ENCODE results near the gene RBP3. TPM values are rescaled to one million over a fixed set of nuclear protein-coding genes. Genes with fewer than 3 reads are reported as not detected.

The RBP3 gene
- total and polyA plus RNA-seq, 12 donors, result 0.11 TPM; not detected in 11

DNA sequence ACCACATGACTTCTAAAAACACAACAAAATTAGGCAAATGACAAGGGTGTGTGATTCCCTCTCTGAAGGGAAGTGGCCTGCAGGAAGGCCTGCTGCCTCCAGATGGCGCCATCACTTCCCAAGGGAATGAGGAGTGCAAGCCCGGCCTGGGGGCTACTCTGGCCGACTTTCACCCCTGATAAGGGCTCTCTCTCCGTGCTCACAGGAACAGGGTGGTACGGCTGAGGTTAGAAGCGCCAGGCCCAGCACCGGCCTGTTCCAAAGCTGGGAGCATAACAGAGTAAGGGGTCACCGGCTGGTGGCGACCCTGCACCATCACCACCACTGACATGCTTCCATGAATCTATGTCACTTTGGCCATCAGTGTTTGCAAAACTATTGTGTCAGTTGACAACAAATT, 13.1 kb downstream of the RBP3 start:
- Histone ChIP-seq H3K9me3 (replicated peaks in 1 of 3) (no peaks in the 10 kb centered on the region), H3K27ac (no peak overlapping the region), H3K27me3 (no peaks in the 10 kb centered on the region), H3K4me1 (replicated peaks in 1 of 2) (no peaks in the 10 kb centered on the region), H3K4me3 (no peak overlapping the region), H3K36me3 (replicated peaks in 1 of 2) (no peaks in the 10 kb centered on the region)
- intact Hi-C loops (cut with DNase I), result loop anchor here in 1 of 2 donors (10.0 kb wide), 1 partner anchor 94 kb away; no protein-coding TSS in a partner anchor
- peak; percentile 28 to 66 (median 46) for DNase-seq
- peak; percentile 52 to 82 (median 70) for TF ChIP-seq CTCF (IDR thresholded peaks at IDR 0.05)
- TF ChIP-seq POLR2A (IDR thresholded peaks at IDR 0.05), result no peak
- 55 to 62% (median 59%) methylated on average over 7 to 9 of the region's 9 CpGs for WGBS, 4 donors

- Histone ChIP-seq H3K9me3 (replicated peaks in 1 of 3) (no peaks in the 10 kb centered on the region), H3K27me3 (no peaks in the 10 kb centered on the region), H3K36me3 (replicated peaks in 1 of 2) (no peaks in the 10 kb centered on the region), H3K4me1 (replicated peaks in 1 of 2) (no peaks in the 10 kb centered on the region), H3K4me3 (no peak overlapping the region), H3K27ac (no peak overlapping the region)
- no peak for DNase-seq
- TF ChIP-seq POLR2A (IDR thresholded peaks at IDR 0.05) (no peak), CTCF (IDR thresholded peaks at IDR 0.05) (no peak)
- intact Hi-C loops (cut with DNase I), result loop anchor here in 1 of 2 donors (10.0 kb wide), 1 partner anchor 93 kb away; no protein-coding TSS in a partner anchor
- 84 to 92% (median 89%) methylated on average over 3 of the region's 3 CpGs for WGBS, 4 donors
These were observed 14.0 kb downstream of the RBP3 start for GRCh38 chr10:47362199-47362598.

DNA sequence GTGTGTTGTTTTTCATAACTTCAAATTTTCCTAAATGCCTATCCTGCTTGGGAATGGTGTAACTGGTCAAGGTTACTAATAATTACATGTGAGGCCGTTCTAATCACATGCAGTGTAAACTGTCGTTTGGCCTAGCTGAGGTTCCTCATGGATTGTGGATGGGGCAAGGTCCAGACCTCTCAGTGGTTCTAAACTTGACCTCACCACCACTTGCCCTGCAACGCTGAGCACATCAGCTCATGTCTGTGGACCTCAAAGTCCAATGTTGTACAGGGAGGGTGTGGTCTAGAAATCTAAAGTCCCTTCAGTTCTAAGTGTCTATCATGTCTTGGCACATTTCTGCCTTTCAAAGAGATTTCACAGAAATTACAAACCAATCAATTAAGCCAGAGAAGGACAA, 15.6 kb downstream of the RBP3 start:
- Histone ChIP-seq H3K4me1 (replicated peaks in 1 of 2) (no peaks in the 10 kb centered on the region), H3K27me3 (no peaks in the 10 kb centered on the region), H3K9me3 (replicated peaks in 1 of 3) (no peaks in the 10 kb centered on the region), H3K27ac (no peak overlapping the region), H3K36me3 (replicated peaks in 1 of 2) (no peaks in the 10 kb centered on the region), H3K4me3 (no peak overlapping the region)
- DNase-seq, result no peak
- TF ChIP-seq CTCF (IDR thresholded peaks at IDR 0.05), result no peak
- TF ChIP-seq POLR2A (IDR thresholded peaks at IDR 0.05), result no peak
- intact Hi-C loops (cut with DNase I), result loop anchor here in 1 of 2 donors (10.0 kb wide), 1 partner anchor 91 kb away; no protein-coding TSS in a partner anchor
- WGBS, 4 donors, result 83 to 89% (median 85%) methylated on average over 3 of the region's 3 CpGs

GRCh38 chr10:47364366-47364765, 16.2 kb downstream of the RBP3 start:
- Histone ChIP-seq H3K9me3 (replicated peaks in 1 of 3) (no peaks in the 10 kb centered on the region), H3K27ac (no peak overlapping the region), H3K27me3 (no peaks in the 10 kb centered on the region), H3K4me1 (replicated peaks in 1 of 2) (no peaks in the 10 kb centered on the region), H3K4me3 (no peak overlapping the region), H3K36me3 (replicated peaks in 1 of 2) (no peaks in the 10 kb centered on the region)
- intact Hi-C loops (cut with DNase I), result loop anchor here in 1 of 2 donors (10.0 kb wide), 1 partner anchor 90 kb away; no protein-coding TSS in a partner anchor
- 68 to 83% (median 72%) methylated on average over 3 to 4 of the region's 4 CpGs for WGBS, 4 donors
- DNase-seq, result no peak
- TF ChIP-seq POLR2A (IDR thresholded peaks at IDR 0.05) (no peak), CTCF (IDR thresholded peaks at IDR 0.05) (no peak)

Measured in adrenal gland (tissue), 12 donors.